OCI-LY3 (cell line): Measurements from ENCODE around the gene MAMSTR.

Experiments used
- H2AFZ ChIP-seq: fragments of 200-600, 300-600 bp; shearing (Covaris generic); 2 replicates; pipeline ENCODE4 v1.6.0; 2014; ENCODE audit warnings: antibody characterized with exemption, low read depth, low read length
- H3K27ac ChIP-seq: fragments of 200-600, 300-600 bp; sonication (generic); 2 replicates; pipeline ENCODE4 v1.5.1; 2014; ENCODE audit warnings: mild to moderate bottlenecking, low read length, moderate library complexity, mixed read lengths
- H3K27me3 ChIP-seq: fragments of 200-600, 300-600 bp; sonication (generic); 2 replicates; pipeline ENCODE4 v1.6.1; 2014; ENCODE audit warnings: low read depth, low read length, mixed read lengths
- H3K36me3 ChIP-seq: fragments of 200-600, 300-600 bp; sonication (generic); replicated peaks from 2 replicates; pipeline ENCODE3; 2014; ENCODE audit warnings: low read depth, low read length, mixed read lengths
- H3K4me1 ChIP-seq: fragments of 300-600, 200-600 bp; sonication (generic); 2 replicates; pipeline ENCODE4 v1.6.1; 2014; ENCODE audit warnings: low read length, mixed read lengths
- H3K4me2 ChIP-seq: fragments of 200-600, 300-600 bp; sonication (generic); 2 replicates; pipeline ENCODE4 v1.6.1; 2014; ENCODE audit warnings: low read length, mixed read lengths
- H3K4me3 ChIP-seq: fragments of 300-600, 200-600 bp; sonication (generic); 2 replicates; pipeline ENCODE4 v1.5.1; 2014; ENCODE audit warnings: antibody characterized with exemption, mild to moderate bottlenecking, low read length, moderate library complexity
- H3K79me2 ChIP-seq: fragments of 300-600, 200-600 bp; shearing (Covaris generic); 2 replicates; pipeline ENCODE4 v1.6.1; 2014; ENCODE audit warnings: mild to moderate bottlenecking, low read length, mixed read lengths
- H3K9ac ChIP-seq: fragments of 300-600, 200-600 bp; shearing (Covaris generic); 2 replicates; pipeline ENCODE4 v1.6.0; 2014; ENCODE audit warnings: mild to moderate bottlenecking, low read length, moderate library complexity
- H3K9me3 ChIP-seq: fragments of 200-600, 300-600 bp; shearing (Covaris generic); 2 replicates; pipeline ENCODE4 v1.6.1; 2014; ENCODE audit warnings: low read length, mixed read lengths; ENCODE audit not compliant: insufficient read depth
- H4K20me1 ChIP-seq: fragments of 200-600, 300-600 bp; sonication (generic); 2 replicates; pipeline ENCODE4 v1.6.1; 2016; ENCODE audit warnings: low read length, mixed read lengths; ENCODE audit not compliant: insufficient read depth
- EZH2phosphoT487 ChIP-seq: fragments of 200-600 bp; shearing (Covaris generic); IDR thresholded peaks from 2 replicates; pipeline ENCODE4 v1.6.1; 2018; ENCODE audit warnings: antibody characterized with exemption, mixed run types, low read depth
- TF ChIP-seq, protein P1 (sequence below): fragments of 200-600, 300-600 bp; sonication (generic); IDR thresholded peaks from 2 replicates; pipeline ENCODE4 v1.5.1; 2014; ENCODE audit warnings: antibody characterized with exemption, low read length, low read depth

Gene MAMSTR

DNA sequence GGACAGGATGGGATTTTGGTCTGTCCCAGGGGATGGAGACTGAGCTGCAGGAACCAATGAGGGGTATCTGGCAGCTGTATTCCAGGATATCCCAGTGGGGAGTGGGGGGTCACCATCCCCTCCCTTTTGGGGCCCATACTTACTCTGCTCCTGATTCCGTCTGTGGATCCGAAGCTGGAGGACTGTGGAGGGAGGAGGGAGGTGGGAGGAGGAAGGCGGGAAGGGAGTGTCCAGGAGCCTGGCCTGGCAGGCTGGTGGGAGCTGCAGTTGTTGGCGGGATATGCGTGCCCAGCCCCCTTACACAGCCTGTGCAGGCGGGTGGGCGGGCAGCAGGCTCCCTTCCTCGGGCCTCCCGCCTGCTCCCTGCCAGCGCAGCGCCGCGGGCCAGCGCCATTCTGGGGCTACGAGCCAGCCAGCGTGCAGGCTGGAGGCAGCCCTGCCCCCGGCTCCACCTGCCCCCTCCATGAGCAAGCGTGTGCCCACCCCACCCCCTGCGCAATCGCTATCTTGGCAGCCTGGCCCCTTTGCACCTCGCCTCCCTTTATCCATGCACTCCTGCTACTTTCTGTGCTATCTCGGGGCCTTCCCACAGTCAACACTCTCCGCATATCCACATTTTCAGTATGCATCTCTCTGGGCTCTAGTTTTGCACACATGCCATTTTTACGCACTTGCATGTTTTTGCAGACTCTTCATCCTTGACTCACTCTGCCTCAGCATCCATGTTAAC, 2.8 kb downstream of the MAMSTR start:
- Histone ChIP-seq H3K27me3 (no peaks in the 10 kb centered on the region), H3K4me2 (no peak overlapping the region), H3K79me2 (peaks cover 6% of the 10 kb centered on the region; the same call in 1 of the 2 replicates), H3K4me3 (no peak overlapping the region), H4K20me1 (no peaks in the 10 kb centered on the region), H2AFZ (no peak overlapping the region), H3K36me3 (no peaks in the 10 kb centered on the region), H3K9ac (no peak overlapping the region), H3K27ac (no peak overlapping the region), H3K4me1 (peaks cover 22% of the 10 kb centered on the region), H3K9me3 (no peaks in the 10 kb centered on the region)
- TF ChIP-seq EZH2phosphoT487: no peak
- TF ChIP-seq, protein P1, sequence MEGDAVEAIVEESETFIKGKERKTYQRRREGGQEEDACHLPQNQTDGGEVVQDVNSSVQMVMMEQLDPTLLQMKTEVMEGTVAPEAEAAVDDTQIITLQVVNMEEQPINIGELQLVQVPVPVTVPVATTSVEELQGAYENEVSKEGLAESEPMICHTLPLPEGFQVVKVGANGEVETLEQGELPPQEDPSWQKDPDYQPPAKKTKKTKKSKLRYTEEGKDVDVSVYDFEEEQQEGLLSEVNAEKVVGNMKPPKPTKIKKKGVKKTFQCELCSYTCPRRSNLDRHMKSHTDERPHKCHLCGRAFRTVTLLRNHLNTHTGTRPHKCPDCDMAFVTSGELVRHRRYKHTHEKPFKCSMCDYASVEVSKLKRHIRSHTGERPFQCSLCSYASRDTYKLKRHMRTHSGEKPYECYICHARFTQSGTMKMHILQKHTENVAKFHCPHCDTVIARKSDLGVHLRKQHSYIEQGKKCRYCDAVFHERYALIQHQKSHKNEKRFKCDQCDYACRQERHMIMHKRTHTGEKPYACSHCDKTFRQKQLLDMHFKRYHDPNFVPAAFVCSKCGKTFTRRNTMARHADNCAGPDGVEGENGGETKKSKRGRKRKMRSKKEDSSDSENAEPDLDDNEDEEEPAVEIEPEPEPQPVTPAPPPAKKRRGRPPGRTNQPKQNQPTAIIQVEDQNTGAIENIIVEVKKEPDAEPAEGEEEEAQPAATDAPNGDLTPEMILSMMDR: no peak

DNA sequence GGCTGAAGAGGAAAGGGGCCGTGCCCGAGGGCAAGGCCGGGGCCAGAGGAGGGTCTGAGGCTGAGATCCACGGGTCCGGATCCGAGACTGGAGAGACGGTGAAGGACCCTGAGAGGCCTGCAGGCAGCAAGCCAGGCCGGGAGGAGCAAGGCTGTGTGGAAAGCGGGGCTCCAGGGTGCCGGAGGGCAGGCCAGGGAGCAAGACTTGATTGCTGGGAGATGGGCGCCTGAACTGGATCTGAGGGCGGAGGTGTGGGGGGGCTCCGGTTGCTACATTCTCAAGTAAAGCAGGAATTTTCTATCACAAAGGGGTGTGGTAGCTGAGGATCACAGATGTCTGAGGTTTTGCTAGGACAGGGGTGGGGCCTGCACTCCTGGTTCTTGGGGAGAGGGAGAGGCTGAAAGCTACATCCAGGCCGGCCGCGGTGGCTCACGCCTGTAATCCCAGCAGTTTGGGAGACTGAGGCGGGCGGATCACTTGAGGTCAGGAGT, 3.8 kb downstream of the MAMSTR start:
- Histone ChIP-seq H3K9me3 (peaks cover 5% of the 10 kb centered on the region; the same call in 1 of the 2 replicates), H3K9ac (no peak overlapping the region), H3K4me3 (peak overlapping the region; percentile 85), H3K27ac (no peak overlapping the region), H3K27me3 (no peaks in the 10 kb centered on the region), H3K36me3 (peaks cover 6% of the 10 kb centered on the region), H2AFZ (no peak overlapping the region), H4K20me1 (no peaks in the 10 kb centered on the region), H3K79me2 (peaks cover 6% of the 10 kb centered on the region; the same call in 1 of the 2 replicates), H3K4me1 (peaks cover 21% of the 10 kb centered on the region), H3K4me2 (peak overlapping the region; percentile 94)
- TF ChIP-seq EZH2phosphoT487: no peak
- TF ChIP-seq, protein P1: no peak

DNA sequence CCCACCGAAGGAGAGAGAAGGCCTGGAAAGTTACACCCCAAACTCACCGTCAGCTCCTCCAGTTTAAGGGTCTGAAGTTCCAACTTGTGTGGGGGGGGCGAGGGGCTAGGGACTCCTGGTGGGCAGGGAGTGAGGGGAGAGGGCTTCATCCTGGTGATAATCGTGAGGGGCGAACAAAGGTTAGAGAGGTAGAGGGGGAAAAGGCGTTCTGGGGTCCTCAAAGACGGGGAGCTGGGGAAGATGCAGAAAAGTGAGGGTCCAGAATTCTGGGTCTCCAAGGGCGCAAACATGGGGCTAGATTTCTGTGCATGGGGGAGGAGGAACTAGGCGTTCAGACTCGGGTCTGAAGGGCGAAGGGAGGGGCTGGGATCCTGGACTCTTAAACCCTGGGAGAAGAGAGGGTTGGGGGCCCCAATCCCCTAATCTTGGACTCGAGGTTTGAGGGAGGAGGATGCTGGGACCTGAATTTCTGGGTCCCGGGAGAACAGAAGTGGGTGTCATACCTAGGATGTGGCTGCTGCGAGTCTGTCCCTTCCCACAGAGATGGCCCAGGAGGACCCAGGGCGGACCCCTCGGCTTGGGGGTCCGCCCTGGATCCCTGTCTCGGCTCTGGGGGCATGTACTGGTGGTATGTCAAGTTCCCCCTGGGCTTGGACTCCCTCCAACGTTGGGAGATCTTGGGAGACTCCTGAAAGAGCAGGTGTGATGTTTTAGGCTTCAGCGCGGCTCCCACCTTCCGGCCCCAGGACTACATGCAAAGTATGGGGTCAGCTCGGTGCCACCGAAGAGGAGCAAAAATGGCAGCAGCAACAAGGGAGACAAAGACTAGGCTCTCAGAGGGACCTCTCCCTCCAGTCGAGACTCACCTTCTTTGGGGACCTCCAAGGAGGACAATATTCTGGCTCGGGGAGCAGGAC, 4.5 kb downstream of the MAMSTR start:
- Histone ChIP-seq H2AFZ (0 out of 2 replicates have a peak overlapping the region, but pooled peaks have one; percentile 21), H3K4me3 (peak overlapping the region; percentile 85), H4K20me1 (no peaks in the 10 kb centered on the region), H3K9ac (peak overlapping the region; percentile 89), H3K4me2 (peak overlapping the region; percentile 94), H3K4me1 (peaks cover 17% of the 10 kb centered on the region), H3K36me3 (peaks cover 6% of the 10 kb centered on the region), H3K27ac (peak overlapping the region; percentile 44), H3K79me2 (peaks cover 6% of the 10 kb centered on the region; the same call in 1 of the 2 replicates), H3K27me3 (no peaks in the 10 kb centered on the region), H3K9me3 (peaks cover 5% of the 10 kb centered on the region; the same call in 1 of the 2 replicates)
- TF ChIP-seq EZH2phosphoT487: no peak
- TF ChIP-seq, protein P1: no peak
